HEK293T (cell line): ENCODE data around the gene APBA3.

Source experiments
- CTCF ChIA-PET: fragments of 350-600 bp; formaldehyde crosslinking; extraction: SDS; loops from one replicate; lab custom pipeline; 2021; ENCODE audit warnings: antibody characterized with exemption, inconsistent platforms; lab: Yijun Ruan, JAX
- POLR2A ChIA-PET: fragments of 350-600 bp; formaldehyde crosslinking; extraction: SDS; loops from one replicate; lab custom pipeline; 2020; ENCODE audit warnings: antibody characterized with exemption, inconsistent platforms; lab: Yijun Ruan, JAX
- DNase-seq: peaks from one replicate; pipeline ENCODE4 v3.0.0; 2012; ENCODE audit warnings: mixed read lengths; ENCODE audit errors: extremely low spot score
- ARNT ChIP-seq: fragments of 450-650 bp; IDR thresholded peaks from 2 replicates; pipeline ENCODE4 v1.6.1; 2017; ENCODE audit warnings: mild to moderate bottlenecking
- BHLHE40 ChIP-seq: fragments of 450-650 bp; IDR thresholded peaks from 2 replicates; pipeline ENCODE4 v1.6.1; 2016; ENCODE audit warnings: mild to moderate bottlenecking, moderate library complexity, borderline replicate concordance
- CTBP1 ChIP-seq: fragments of 450-650 bp; IDR thresholded peaks from 2 replicates; pipeline ENCODE4 v1.6.1; 2016; ENCODE audit warnings: borderline replicate concordance
- ELF4 ChIP-seq: fragments of 450-650 bp; IDR thresholded peaks from 2 replicates; pipeline ENCODE4 v1.6.1; 2017; ENCODE audit warnings: antibody characterized with exemption
- FOXA1 ChIP-seq: fragments of 450-650 bp; IDR thresholded peaks from 2 replicates; pipeline ENCODE4 v1.6.1; 2016; ENCODE audit warnings: mild to moderate bottlenecking
- FOXK2 ChIP-seq: fragments of 450-650 bp; IDR thresholded peaks from 2 replicates; pipeline ENCODE4 v1.6.1; 2016; ENCODE audit warnings: mild to moderate bottlenecking
- FOXM1 ChIP-seq: fragments of 450-650 bp; IDR thresholded peaks from 2 replicates; pipeline ENCODE4 v1.6.1; 2017; ENCODE audit warnings: mild to moderate bottlenecking, borderline replicate concordance
- HDGF ChIP-seq: fragments of 450-650 bp; IDR thresholded peaks from 2 replicates; pipeline ENCODE4 v1.6.1; 2017; ENCODE audit warnings: antibody characterized with exemption, borderline replicate concordance
- L3MBTL2 ChIP-seq: fragments of 450-650 bp; conservative IDR thresholded peaks from 2 replicates; pipeline ENCODE4 v1.6.1; 2016; ENCODE audit warnings: mild to moderate bottlenecking
- LEF1 ChIP-seq: fragments of 450-650 bp; IDR thresholded peaks from 2 replicates; pipeline ENCODE4 v1.6.1; 2017; ENCODE audit warnings: mild to moderate bottlenecking, borderline replicate concordance
- NFRKB ChIP-seq: fragments of 450-650 bp; IDR thresholded peaks from 2 replicates; pipeline ENCODE4 v1.6.1; 2016; ENCODE audit warnings: mild to moderate bottlenecking, moderate library complexity
- SP1 ChIP-seq: fragments of 450-650 bp; IDR thresholded peaks from 2 replicates; pipeline ENCODE4 v1.6.1; 2017
- SUZ12 ChIP-seq: fragments of 450-650 bp; IDR thresholded peaks from 2 replicates; pipeline ENCODE4 v1.6.1; 2016; ENCODE audit warnings: mild to moderate bottlenecking
- TARDBP ChIP-seq: fragments of 450-650 bp; IDR thresholded peaks from 2 replicates; pipeline ENCODE4 v1.6.1; 2016
- ZNF384 ChIP-seq: fragments of 450-650 bp; IDR thresholded peaks from 2 replicates; pipeline ENCODE4 v1.6.1; 2016
- TF ChIP-seq, protein P1 (sequence below): fragments of 450-650 bp; IDR thresholded peaks from 2 replicates; pipeline ENCODE4 v1.6.1; 2016

Gene APBA3

DNA sequence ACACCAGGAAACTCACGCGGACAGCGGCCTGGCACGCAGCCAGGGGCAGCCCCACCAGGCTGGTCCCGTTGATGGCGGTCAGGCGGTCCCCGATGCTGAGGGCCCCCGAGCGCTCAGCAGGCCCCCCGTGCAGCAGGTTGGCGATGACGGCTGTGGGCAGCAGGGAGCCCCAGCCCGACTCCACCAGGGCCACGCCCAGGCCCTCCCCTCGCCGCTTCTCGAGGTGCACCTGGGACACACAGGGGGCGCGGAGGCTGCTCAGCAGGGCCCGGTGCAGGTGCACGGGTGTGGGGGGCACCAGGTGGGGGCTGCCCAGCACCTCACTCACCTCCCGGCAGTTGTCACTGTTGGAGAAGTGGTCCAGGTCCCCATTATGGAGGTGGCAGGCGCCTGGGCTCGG lies 9.0 kb downstream of the APBA3 start:
- ChIA-PET CTCF (no interaction called here), POLR2A (interaction anchor here (6.0 kb wide), 1 partner anchor 10 kb away, joined by 40 read pairs; the partner anchor contains the start of genes APBA3 and MRPL54)
- no peak for DNase-seq
- TF ChIP-seq SP1: no peak
- no peak for TF ChIP-seq LEF1
- TF ChIP-seq FOXM1: no peak
- TF ChIP-seq HDGF: no peak
- TF ChIP-seq FOXK2: no peak
- no peak for TF ChIP-seq L3MBTL2
- TF ChIP-seq BHLHE40: no peak
- TF ChIP-seq ARNT: no peak
- TF ChIP-seq SUZ12: no peak
- TF ChIP-seq, protein P1, sequence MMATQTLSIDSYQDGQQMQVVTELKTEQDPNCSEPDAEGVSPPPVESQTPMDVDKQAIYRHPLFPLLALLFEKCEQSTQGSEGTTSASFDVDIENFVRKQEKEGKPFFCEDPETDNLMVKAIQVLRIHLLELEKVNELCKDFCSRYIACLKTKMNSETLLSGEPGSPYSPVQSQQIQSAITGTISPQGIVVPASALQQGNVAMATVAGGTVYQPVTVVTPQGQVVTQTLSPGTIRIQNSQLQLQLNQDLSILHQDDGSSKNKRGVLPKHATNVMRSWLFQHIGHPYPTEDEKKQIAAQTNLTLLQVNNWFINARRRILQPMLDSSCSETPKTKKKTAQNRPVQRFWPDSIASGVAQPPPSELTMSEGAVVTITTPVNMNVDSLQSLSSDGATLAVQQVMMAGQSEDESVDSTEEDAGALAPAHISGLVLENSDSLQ: no peak
- no peak for TF ChIP-seq CTBP1
- no peak for TF ChIP-seq TARDBP
- no peak for TF ChIP-seq NFRKB
- no peak for TF ChIP-seq ZNF384
- no peak for TF ChIP-seq ELF4
- no peak for TF ChIP-seq FOXA1

DNA sequence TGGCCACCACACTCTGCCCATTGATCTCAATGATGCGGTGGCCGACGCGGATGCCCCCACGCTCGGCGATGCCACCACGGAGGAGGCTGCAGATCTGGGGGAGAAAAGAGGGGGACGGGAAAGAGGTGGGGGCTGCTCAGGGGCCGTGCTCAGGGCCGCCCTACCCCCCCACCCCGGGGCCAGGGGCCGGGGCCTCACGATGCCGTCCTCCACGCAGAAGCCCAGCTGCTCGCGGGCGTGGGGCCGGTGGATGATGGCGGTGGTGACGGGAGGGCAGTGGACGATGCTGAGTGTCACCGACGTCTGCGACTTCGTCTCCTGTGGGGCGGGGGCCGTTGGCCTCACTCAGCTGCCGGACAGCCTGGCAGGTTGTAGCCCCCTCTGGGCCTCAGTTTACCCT lies 10.3 kb downstream of the APBA3 start:
- POLR2A ChIA-PET: interaction anchor here (6.0 kb wide), 1 partner anchor 11 kb away, joined by 40 read pairs; the partner anchor contains the start of genes APBA3 and MRPL54

DNA sequence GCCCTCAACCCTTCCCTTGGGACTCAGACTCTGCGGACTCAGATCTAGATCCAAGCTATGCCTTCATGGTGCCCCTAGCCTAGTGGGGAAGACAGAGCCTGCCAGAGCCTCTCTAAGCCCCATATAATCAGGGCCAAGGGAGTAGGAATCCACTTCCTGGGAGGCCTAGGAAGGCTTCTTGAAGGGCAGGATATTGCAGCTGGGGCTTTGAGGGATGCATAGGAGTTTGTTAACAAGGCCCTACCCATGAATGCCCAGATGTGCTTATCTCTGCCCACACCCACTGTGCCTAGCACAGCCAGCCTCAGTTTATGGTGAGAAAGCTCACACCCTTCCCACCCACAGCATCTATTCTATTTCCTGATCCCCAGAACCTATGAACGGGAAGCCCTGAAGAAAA lies 11.3 kb downstream of the APBA3 start:
- no peak for DNase-seq
- CTCF ChIA-PET: no interaction called here
- POLR2A ChIA-PET: interaction anchor here (6.0 kb wide), 1 partner anchor 12 kb away, joined by 40 read pairs; the partner anchor contains the start of genes APBA3 and MRPL54
- TF ChIP-seq SUZ12 (no peak), ZNF384 (no peak), L3MBTL2 (no peak), FOXA1 (no peak), TARDBP (no peak), FOXK2 (no peak), NFRKB (no peak), ELF4 (no peak)

More for the DNA sequence above, 10.3 kb downstream of the APBA3 start:
- no peak for DNase-seq
- TF ChIP-seq NFRKB (no peak), CTBP1 (no peak), ZNF384 (no peak), SUZ12 (no peak), FOXA1 (no peak), TARDBP (no peak), BHLHE40 (no peak), FOXM1 (no peak), SP1 (no peak), LEF1 (no peak), FOXK2 (no peak), ELF4 (no peak), ARNT (no peak)
- TF ChIP-seq, protein P1: no peak
- CTCF ChIA-PET: no interaction called here

DNA sequence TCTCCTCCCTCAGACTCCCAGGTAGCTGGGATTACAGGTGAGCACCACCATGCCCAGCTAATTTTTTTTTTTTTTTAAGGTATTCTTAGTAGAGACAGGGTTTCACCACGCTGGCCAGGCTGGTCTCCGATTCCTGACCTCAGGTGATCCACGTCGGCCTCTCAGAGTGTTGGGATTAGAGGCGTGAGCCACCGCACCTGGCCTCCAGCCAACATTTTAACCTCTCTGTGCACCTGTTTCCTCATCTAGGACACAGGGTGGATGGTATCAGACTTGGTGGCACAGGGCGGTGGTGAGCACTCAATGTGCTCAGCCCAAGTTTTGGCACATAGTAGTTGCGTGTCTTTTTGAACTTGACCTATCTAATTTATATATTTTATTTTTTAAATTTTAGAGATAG lies 12.5 kb downstream of the APBA3 start:
- ChIA-PET CTCF (no interaction called here), POLR2A (interaction anchor here (6.0 kb wide), 1 partner anchor 13 kb away, joined by 40 read pairs; the partner anchor contains the start of genes APBA3 and MRPL54)
- TF ChIP-seq FOXM1: no peak
- no peak for TF ChIP-seq BHLHE40
- no peak for TF ChIP-seq ARNT
- no peak for TF ChIP-seq NFRKB
- no peak for TF ChIP-seq LEF1
- TF ChIP-seq L3MBTL2: no peak
- no peak for TF ChIP-seq TARDBP
- no peak for TF ChIP-seq SP1
- no peak for TF ChIP-seq CTBP1
- TF ChIP-seq ZNF384: no peak
- no peak for DNase-seq

DNA sequence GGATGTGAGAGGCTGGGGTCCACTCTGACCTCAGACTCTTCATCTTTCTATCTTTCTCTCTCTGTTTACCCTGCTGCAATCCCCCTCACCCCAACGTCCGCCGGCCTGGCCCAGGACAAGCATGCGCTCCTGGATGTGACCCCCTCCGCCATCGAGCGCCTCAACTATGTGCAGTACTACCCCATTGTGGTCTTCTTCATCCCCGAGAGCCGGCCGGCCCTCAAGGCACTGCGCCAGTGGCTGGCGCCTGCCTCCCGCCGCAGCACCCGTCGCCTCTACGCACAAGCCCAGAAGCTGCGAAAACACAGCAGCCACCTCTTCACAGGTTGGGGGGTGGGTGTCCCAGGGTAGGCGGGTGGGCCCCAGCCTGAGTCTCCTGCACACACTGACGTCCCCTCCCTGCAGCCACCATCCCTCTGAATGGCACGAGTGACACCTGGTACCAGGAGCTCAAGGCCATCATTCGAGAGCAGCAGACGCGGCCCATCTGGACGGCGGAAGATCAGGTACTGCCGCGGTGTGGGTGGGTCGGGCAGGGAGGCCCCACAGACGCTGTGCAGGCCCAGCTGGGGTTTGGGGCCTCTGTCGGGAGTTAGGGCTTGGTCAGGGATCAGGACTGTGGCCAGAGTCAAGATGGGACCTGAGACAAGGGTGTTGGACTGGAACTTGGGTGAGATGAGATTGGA lies 15.0 kb downstream of the APBA3 start:
- ChIA-PET POLR2A (interaction anchor here (1.7 kb wide), 1 partner anchor 16 kb away, joined by 8 read pairs; the partner anchor contains the start of gene MRPL54), CTCF (no interaction called here)
- no peak for DNase-seq
- TF ChIP-seq SP1: no peak
- TF ChIP-seq HDGF: no peak
- TF ChIP-seq FOXM1: no peak
- TF ChIP-seq BHLHE40: no peak
- no peak for TF ChIP-seq FOXA1
- TF ChIP-seq FOXK2: no peak
- TF ChIP-seq ZNF384: no peak

DNA sequence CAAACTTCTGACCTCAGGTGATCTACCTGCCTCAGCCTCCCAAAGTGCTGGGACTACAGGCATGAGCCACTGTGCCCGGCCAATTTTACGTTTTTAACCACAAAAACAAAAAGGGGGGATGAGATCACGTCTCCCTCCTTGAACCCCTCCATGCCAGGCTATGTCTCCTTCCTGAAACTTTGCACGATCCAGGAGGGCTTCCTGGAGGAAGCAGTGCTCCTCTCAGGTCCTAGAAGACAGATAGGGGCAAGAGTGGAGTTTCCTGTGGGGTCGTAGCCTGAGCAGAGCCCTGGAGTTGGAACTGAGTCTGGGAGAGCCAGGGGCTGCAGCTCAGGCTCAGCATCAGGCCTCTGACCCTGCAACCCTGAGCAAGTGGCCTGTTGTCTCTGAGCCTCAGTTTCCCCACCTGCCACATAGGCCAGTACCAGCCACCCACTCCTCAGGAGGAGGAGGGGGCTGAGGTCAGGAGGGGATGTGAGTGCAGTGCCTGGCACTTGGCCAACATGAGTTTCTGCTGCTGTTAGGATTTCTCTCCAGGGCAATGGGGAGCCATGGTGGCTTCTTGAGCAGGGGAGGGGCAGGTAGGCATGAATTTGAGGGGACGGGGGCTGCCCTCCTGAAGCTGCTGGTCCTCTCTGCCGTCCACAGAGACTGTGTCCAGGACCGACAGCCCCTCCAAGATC lies 16.0 kb downstream of the APBA3 start:
- CTCF ChIA-PET: no interaction called here
- DNase-seq: no peak
- TF ChIP-seq CTBP1 (no peak), LEF1 (no peak), TARDBP (no peak), HDGF (no peak), FOXM1 (no peak), FOXA1 (no peak), NFRKB (no peak), SUZ12 (no peak), BHLHE40 (no peak), ELF4 (no peak), ARNT (no peak), FOXK2 (no peak), L3MBTL2 (no peak), SP1 (no peak)
- TF ChIP-seq, protein P1: no peak
- POLR2A ChIA-PET: interaction anchor here (1.5 to 1.7 kb wide), 2 partner anchors 17 kb away, joined by 3 to 8 read pairs; partner anchors contain the start of gene MRPL54
